ENCODE measurements around the gene EHMT1.

DNA sequence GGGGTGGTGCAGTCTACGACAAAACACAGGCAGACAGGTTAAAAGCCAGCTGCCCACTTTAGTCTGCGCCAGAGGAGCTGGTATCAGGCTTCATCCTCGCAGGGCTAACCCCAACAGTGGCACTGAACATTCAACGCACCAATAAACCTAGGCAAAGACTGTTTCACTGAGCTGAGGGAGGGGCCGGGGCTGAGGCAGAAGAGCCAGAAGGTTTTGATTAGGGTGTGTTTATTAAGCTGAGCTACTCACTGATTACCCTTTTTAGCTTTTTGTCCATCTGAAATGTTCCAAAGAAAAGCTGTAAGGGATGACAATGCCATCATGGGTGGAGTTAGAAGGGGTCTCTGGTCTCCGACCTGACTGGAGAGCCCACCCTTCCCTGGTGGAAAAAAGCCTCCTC, 29.9 kb upstream of the EHMT1 start:
- TF ChIP-seq, protein P1, sequence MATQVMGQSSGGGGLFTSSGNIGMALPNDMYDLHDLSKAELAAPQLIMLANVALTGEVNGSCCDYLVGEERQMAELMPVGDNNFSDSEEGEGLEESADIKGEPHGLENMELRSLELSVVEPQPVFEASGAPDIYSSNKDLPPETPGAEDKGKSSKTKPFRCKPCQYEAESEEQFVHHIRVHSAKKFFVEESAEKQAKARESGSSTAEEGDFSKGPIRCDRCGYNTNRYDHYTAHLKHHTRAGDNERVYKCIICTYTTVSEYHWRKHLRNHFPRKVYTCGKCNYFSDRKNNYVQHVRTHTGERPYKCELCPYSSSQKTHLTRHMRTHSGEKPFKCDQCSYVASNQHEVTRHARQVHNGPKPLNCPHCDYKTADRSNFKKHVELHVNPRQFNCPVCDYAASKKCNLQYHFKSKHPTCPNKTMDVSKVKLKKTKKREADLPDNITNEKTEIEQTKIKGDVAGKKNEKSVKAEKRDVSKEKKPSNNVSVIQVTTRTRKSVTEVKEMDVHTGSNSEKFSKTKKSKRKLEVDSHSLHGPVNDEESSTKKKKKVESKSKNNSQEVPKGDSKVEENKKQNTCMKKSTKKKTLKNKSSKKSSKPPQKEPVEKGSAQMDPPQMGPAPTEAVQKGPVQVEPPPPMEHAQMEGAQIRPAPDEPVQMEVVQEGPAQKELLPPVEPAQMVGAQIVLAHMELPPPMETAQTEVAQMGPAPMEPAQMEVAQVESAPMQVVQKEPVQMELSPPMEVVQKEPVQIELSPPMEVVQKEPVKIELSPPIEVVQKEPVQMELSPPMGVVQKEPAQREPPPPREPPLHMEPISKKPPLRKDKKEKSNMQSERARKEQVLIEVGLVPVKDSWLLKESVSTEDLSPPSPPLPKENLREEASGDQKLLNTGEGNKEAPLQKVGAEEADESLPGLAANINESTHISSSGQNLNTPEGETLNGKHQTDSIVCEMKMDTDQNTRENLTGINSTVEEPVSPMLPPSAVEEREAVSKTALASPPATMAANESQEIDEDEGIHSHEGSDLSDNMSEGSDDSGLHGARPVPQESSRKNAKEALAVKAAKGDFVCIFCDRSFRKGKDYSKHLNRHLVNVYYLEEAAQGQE (IDR thresholded peaks at IDR 0.05; ENCODE audit: low read depth), result no peak
- TF ChIP-seq CEBPB (IDR thresholded peaks at IDR 0.05), result no peak
- TF ChIP-seq EP300 (IDR thresholded peaks at IDR 0.05; ENCODE audit: borderline replicate concordance), result no peak
- TF ChIP-seq NFIC (IDR thresholded peaks at IDR 0.05), result no peak
- no peak for TF ChIP-seq TAF1 (IDR thresholded peaks at IDR 0.05; ENCODE audit: low read depth)
- TF ChIP-seq TEAD4 (IDR thresholded peaks at IDR 0.05), result no peak
- no peak for TF ChIP-seq YY1 (IDR thresholded peaks at IDR 0.05; ENCODE audit: low read depth)
- TF ChIP-seq, protein P2, sequence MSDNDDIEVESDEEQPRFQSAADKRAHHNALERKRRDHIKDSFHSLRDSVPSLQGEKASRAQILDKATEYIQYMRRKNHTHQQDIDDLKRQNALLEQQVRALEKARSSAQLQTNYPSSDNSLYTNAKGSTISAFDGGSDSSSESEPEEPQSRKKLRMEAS (IDR thresholded peaks at IDR 0.05), result no peak
- TF ChIP-seq FOXM1 (IDR thresholded peaks at IDR 0.05; ENCODE audit: borderline replicate concordance, low read depth), result no peak
